WTC11 (cell line): ENCODE measurements around the gene ADRA2C. TPM values are rescaled to one million over a fixed set of nuclear protein-coding genes. Genes with fewer than 3 reads are reported as not detected.
A peak's percentile ranks its signal among the peaks of the same experiment; 100 is the strongest.

Experiments
- ARID4B ChIP-seq: sonication (generic); formaldehyde crosslinking; IDR thresholded peaks from 2 replicates; pipeline ENCODE4 v1.8.0; 2023; ENCODE audit warnings: missing genetic modification reagents, mild to moderate bottlenecking, borderline replicate concordance
- E2F1 ChIP-seq: sonication (generic); formaldehyde crosslinking; IDR thresholded peaks from 2 replicates; pipeline ENCODE4 v1.8.0; 2022; ENCODE audit warnings: mild to moderate bottlenecking, missing genetic modification reagents
- ELF4 ChIP-seq: sonication (generic); formaldehyde crosslinking; IDR thresholded peaks from 2 replicates; pipeline ENCODE4 v1.8.1; 2022; ENCODE audit warnings: low read depth, mild to moderate bottlenecking, moderate library complexity, missing genetic modification reagents
- ERG ChIP-seq: fragments of 250-450 bp; sonication (Bioruptor Pico); IDR thresholded peaks from 2 replicates; pipeline ENCODE4 v1.8.0; 2021; ENCODE audit warnings: mild to moderate bottlenecking
- FOXJ3 ChIP-seq: sonication (generic); formaldehyde crosslinking; IDR thresholded peaks from 2 replicates; pipeline ENCODE4 v1.9.0; 2021; ENCODE audit warnings: missing genetic modification reagents, mild to moderate bottlenecking, borderline replicate concordance
- GRHL2 ChIP-seq: fragments of 250-450 bp; sonication (Bioruptor Pico); IDR thresholded peaks from 2 replicates; pipeline ENCODE4 v1.8.0; 2022; ENCODE audit warnings: mild to moderate bottlenecking, moderate library complexity; ENCODE audit not compliant: insufficient replicate concordance, severe bottlenecking
- HMGA2 ChIP-seq: fragments of 250-450 bp; sonication (Bioruptor Pico); IDR thresholded peaks from 2 replicates; pipeline ENCODE4 v1.4.0; 2021; ENCODE audit warnings: mild to moderate bottlenecking, moderate library complexity
- HMGXB4 ChIP-seq: sonication (generic); formaldehyde crosslinking; IDR thresholded peaks from 2 replicates; pipeline ENCODE4 v1.8.1; 2023; ENCODE audit warnings: mild to moderate bottlenecking, moderate library complexity, missing genetic modification reagents
- IRF1 ChIP-seq: sonication (generic); formaldehyde crosslinking; IDR thresholded peaks from 2 replicates; pipeline ENCODE4 v1.8.0; 2023; ENCODE audit warnings: missing genetic modification reagents
- MLX ChIP-seq: sonication (generic); formaldehyde crosslinking; IDR thresholded peaks from 2 replicates; pipeline ENCODE4 v1.8.1; 2023; ENCODE audit warnings: mild to moderate bottlenecking, missing genetic modification reagents, moderate library complexity
- NFATC4 ChIP-seq: fragments of 250-450 bp; sonication (Bioruptor Pico); IDR thresholded peaks from 2 replicates; pipeline ENCODE4 v1.9.0; 2021; ENCODE audit warnings: mild to moderate bottlenecking
- NFE2L1 ChIP-seq: sonication (generic); formaldehyde crosslinking; IDR thresholded peaks from 2 replicates; pipeline ENCODE4 v1.8.1; 2023; ENCODE audit warnings: missing genetic modification reagents
- NFYB ChIP-seq: sonication (generic); formaldehyde crosslinking; conservative IDR thresholded peaks from 2 replicates; pipeline ENCODE4 v1.8.0; 2022; ENCODE audit warnings: low read depth, missing genetic modification reagents
- NR2C2 ChIP-seq: sonication (generic); formaldehyde crosslinking; IDR thresholded peaks from 2 replicates; pipeline ENCODE4 v1.8.0; 2022; ENCODE audit warnings: mild to moderate bottlenecking, missing genetic modification reagents
- PRDM15 ChIP-seq: sonication (generic); formaldehyde crosslinking; IDR thresholded peaks from 2 replicates; pipeline ENCODE4 v1.8.0; 2022; ENCODE audit warnings: missing genetic modification reagents
- RORB ChIP-seq: fragments of 250-450 bp; sonication (Bioruptor Pico); IDR thresholded peaks from 2 replicates; pipeline ENCODE4 v1.9.0; 2021; ENCODE audit warnings: mild to moderate bottlenecking
- SMAD4 ChIP-seq: sonication (generic); formaldehyde crosslinking; IDR thresholded peaks from 2 replicates; pipeline ENCODE4 v1.8.0; 2022; ENCODE audit warnings: mild to moderate bottlenecking, missing genetic modification reagents
- SP1 ChIP-seq: sonication (generic); formaldehyde crosslinking; conservative IDR thresholded peaks from 2 replicates; pipeline ENCODE4 v1.8.1; 2022; ENCODE audit warnings: missing genetic modification reagents
- TEAD1 ChIP-seq: sonication (generic); formaldehyde crosslinking; IDR thresholded peaks from 2 replicates; pipeline ENCODE4 v1.8.0; 2022; ENCODE audit warnings: mild to moderate bottlenecking, missing genetic modification reagents
- ZBTB21 ChIP-seq: sonication (generic); formaldehyde crosslinking; IDR thresholded peaks from 2 replicates; pipeline ENCODE4 v1.8.1; 2023; ENCODE audit warnings: mild to moderate bottlenecking, missing genetic modification reagents, borderline replicate concordance
- ZNF219 ChIP-seq: sonication (generic); formaldehyde crosslinking; IDR thresholded peaks from 2 replicates; pipeline ENCODE4 v1.8.0; 2023; ENCODE audit warnings: missing genetic modification reagents, mild to moderate bottlenecking, borderline replicate concordance
- ZNF263 ChIP-seq: sonication (generic); formaldehyde crosslinking; IDR thresholded peaks from 2 replicates; pipeline ENCODE4 v1.8.1; 2022; ENCODE audit warnings: low read depth, mild to moderate bottlenecking, moderate library complexity, missing genetic modification reagents
- ZNF317 ChIP-seq: sonication (generic); formaldehyde crosslinking; IDR thresholded peaks from 2 replicates; pipeline ENCODE4 v1.8.1; 2023; ENCODE audit warnings: low read depth, mild to moderate bottlenecking, moderate library complexity, missing genetic modification reagents, borderline replicate concordance
- ZNF423 ChIP-seq: fragments of 250-450 bp; sonication (Bioruptor Pico); IDR thresholded peaks from 2 replicates; pipeline ENCODE4 v2.1.2; 2022; ENCODE audit warnings: mild to moderate bottlenecking, moderate library complexity
- total RNA-seq: library from RNA; stranded (reverse); gene quantifications from 3 replicates; pipeline ENCODE4 v1.2.3, GENCODE V29; 2021

The ADRA2C gene
- total RNA-seq, 1 experiment from 2014 or later: 21.8 TPM

GRCh38 chr4:3791910-3792542 lies 25.8 kb downstream of the ADRA2C start (continued):
- peak; percentile 96 for TF ChIP-seq NFE2L1 (CRISPR knock-in tag)
- no peak for TF ChIP-seq FOXJ3 (CRISPR knock-in tag)
- peak; percentile 57; the same call in 1 of the 2 replicates for TF ChIP-seq E2F1 (CRISPR knock-in tag)
- peak; percentile 77; the same call in 1 of the 2 replicates for TF ChIP-seq ZBTB21
- peak; percentile 87; the same call in 1 of the 2 replicates for TF ChIP-seq ZNF219 (CRISPR knock-in tag)
- TF ChIP-seq GRHL2 (CRISPR knock-in tag): no peak
- no peak for TF ChIP-seq HMGA2 (CRISPR knock-in tag)
- peak; percentile 92; the same call in 1 of the 2 replicates for TF ChIP-seq MLX (CRISPR knock-in tag)
- TF ChIP-seq IRF1: peak; percentile 45; the same call in 1 of the 2 replicates
- TF ChIP-seq ZNF423: no peak
- TF ChIP-seq SMAD4 (CRISPR knock-in tag): peak; percentile 86
- no peak for TF ChIP-seq NFATC4
- no peak; the same call in 1 of the 2 replicates for TF ChIP-seq ZNF263
- no peak for TF ChIP-seq NFYB (CRISPR knock-in tag)
- peak; percentile 28; the same call in 1 of the 2 replicates for TF ChIP-seq ZNF317 (CRISPR knock-in tag)
- no peak for TF ChIP-seq PRDM15 (CRISPR knock-in tag)
- 0 out of 2 replicates have a peak, but pooled peaks have one; percentile 56 for TF ChIP-seq SP1 (CRISPR knock-in tag)
- TF ChIP-seq ERG (CRISPR knock-in tag): no peak
- peak; percentile 35; the same call in 1 of the 2 replicates for TF ChIP-seq HMGXB4
- no peak for TF ChIP-seq ELF4 (CRISPR knock-in tag)
- peak; percentile 98 for TF ChIP-seq ARID4B (CRISPR knock-in tag)
- peak; percentile 95 for TF ChIP-seq TEAD1 (CRISPR knock-in tag)
- TF ChIP-seq RORB (CRISPR knock-in tag): no peak
- peak; percentile 66; the same call in 1 of the 2 replicates for TF ChIP-seq NR2C2
